ENCODE results near the gene RTL9.
"Not testable (repeated sequence)": the region's sequence is repeated elsewhere in the genome, so short reads cannot be mapped to it uniquely, and the experiment has no call there.

The RTL9 gene

GRCh38 chrX:110403441-110404238 lies 45.0 kb downstream of the RTL9 start:
- Histone ChIP-seq H3K27ac (ENCODE audit: insufficient read depth in 1 of 2, low read depth in 1 of 2, low read length in 2 of 2, poor library complexity in 1 of 2, severe bottlenecking in 2 of 2) (no peak overlapping the region), H3K27me3 (replicated peaks in 2 of 5; ENCODE audit: control insufficient read depth in 4 of 5, insufficient read depth in 5 of 5, low read length in 4 of 5) (peaks cover 0 to 4% (median 0%) of the 10 kb centered on the region in 5 experiments), H3K36me3 (ENCODE audit: control insufficient read depth in 4 of 4, insufficient read depth in 4 of 4, low read length in 3 of 4) (no peaks in the 10 kb centered on the region), H3K4me1 (ENCODE audit: control extremely low read depth in 1 of 4, control insufficient read depth in 4 of 4, insufficient read depth in 4 of 4, low read length in 3 of 4) (no peaks in the 10 kb centered on the region), H3K9me3 (ENCODE audit: control extremely low read depth in 1 of 5, control insufficient read depth in 4 of 5, insufficient read depth in 2 of 5, low read depth in 1 of 5, low read length in 4 of 5) (no peaks in the 10 kb centered on the region), H3K4me3 (ENCODE audit: control insufficient read depth in 1 of 7, extremely low read depth in 1 of 7, insufficient read depth in 4 of 7, low read depth in 2 of 7, low read length in 6 of 7) (no peak overlapping the region)
- POLR2A ChIA-PET: no interaction called here
- DNase-seq: no peak
- CTCF ChIA-PET: interaction anchor here (1.5 to 20.4 kb wide), 2 partner anchors 14 to 242 kb away, joined by 3 to 366 read pairs; no protein-coding TSS in a partner anchor
- 84% methylated on average over 12 of the region's 15 CpGs for WGBS (ENCODE audit: insufficient coverage)

- POLR2A ChIA-PET: no interaction called here
- Histone ChIP-seq H3K27ac (ENCODE audit: insufficient read depth in 1 of 2, low read depth in 1 of 2, low read length in 2 of 2, poor library complexity in 1 of 2, severe bottlenecking in 2 of 2) (no peak overlapping the region), H3K27me3 (replicated peaks in 2 of 5; ENCODE audit: control insufficient read depth in 4 of 5, insufficient read depth in 5 of 5, low read length in 4 of 5) (peaks cover 0 to 4% (median 0%) of the 10 kb centered on the region in 5 experiments), H3K4me3 (ENCODE audit: control insufficient read depth in 1 of 7, extremely low read depth in 1 of 7, insufficient read depth in 4 of 7, low read depth in 2 of 7, low read length in 6 of 7) (no peak overlapping the region), H3K36me3 (ENCODE audit: control insufficient read depth in 4 of 4, insufficient read depth in 4 of 4, low read length in 3 of 4) (no peaks in the 10 kb centered on the region), H3K9me3 (ENCODE audit: control extremely low read depth in 1 of 5, control insufficient read depth in 4 of 5, insufficient read depth in 2 of 5, low read depth in 1 of 5, low read length in 4 of 5) (no peaks in the 10 kb centered on the region), H3K4me1 (ENCODE audit: control extremely low read depth in 1 of 4, control insufficient read depth in 4 of 4, insufficient read depth in 4 of 4, low read length in 3 of 4) (no peaks in the 10 kb centered on the region)
- DNase-seq: no peak
- CTCF ChIA-PET: interaction anchor here (20.4 kb wide), 1 partner anchor 243 kb away, joined by 366 read pairs; no protein-coding TSS in a partner anchor
- WGBS (ENCODE audit: insufficient coverage): 68% methylated on average over 5 of the region's 6 CpGs
These were observed 45.7 kb downstream of the RTL9 start for GRCh38 chrX:110404376-110404775.

- H3K4me1 ChIP-seq (ENCODE audit: control extremely low read depth in 1 of 4, control insufficient read depth in 4 of 4, insufficient read depth in 4 of 4, low read length in 3 of 4); H3K9me3 ChIP-seq (ENCODE audit: control extremely low read depth in 1 of 5, control insufficient read depth in 4 of 5, insufficient read depth in 2 of 5, low read depth in 1 of 5, low read length in 4 of 5); POLR2A ChIA-PET; H3K27me3 ChIP-seq (replicated peaks in 2 of 5; ENCODE audit: control insufficient read depth in 4 of 5, insufficient read depth in 5 of 5, low read length in 4 of 5); H3K27ac ChIP-seq (ENCODE audit: insufficient read depth in 1 of 2, low read depth in 1 of 2, low read length in 2 of 2, poor library complexity in 1 of 2, severe bottlenecking in 2 of 2); H3K4me3 ChIP-seq (ENCODE audit: control insufficient read depth in 1 of 7, extremely low read depth in 1 of 7, insufficient read depth in 4 of 7, low read depth in 2 of 7, low read length in 6 of 7); H3K36me3 ChIP-seq (ENCODE audit: control insufficient read depth in 4 of 4, insufficient read depth in 4 of 4, low read length in 3 of 4); DNase-seq: not testable (repeated sequence)
- CTCF ChIA-PET: interaction anchor here (20.4 kb wide), 1 partner anchor 245 kb away, joined by 366 read pairs; no protein-coding TSS in a partner anchor
- WGBS (ENCODE audit: insufficient coverage): no CpG with 5 or more reads among the region's 7 CpGs
These were observed 47.6 kb downstream of the RTL9 start for GRCh38 chrX:110406250-110406649.

GRCh38 chrX:110406822-110407221 lies 48.2 kb downstream of the RTL9 start:
- Histone ChIP-seq H3K9me3 (ENCODE audit: control extremely low read depth in 1 of 5, control insufficient read depth in 4 of 5, insufficient read depth in 2 of 5, low read depth in 1 of 5, low read length in 4 of 5) (no peaks in the 10 kb centered on the region), H3K4me3 (ENCODE audit: control insufficient read depth in 1 of 7, extremely low read depth in 1 of 7, insufficient read depth in 4 of 7, low read depth in 2 of 7, low read length in 6 of 7) (no peak overlapping the region), H3K27me3 (replicated peaks in 2 of 5; ENCODE audit: control insufficient read depth in 4 of 5, insufficient read depth in 5 of 5, low read length in 4 of 5) (peaks cover 0 to 3% (median 0%) of the 10 kb centered on the region in 5 experiments), H3K27ac (ENCODE audit: insufficient read depth in 1 of 2, low read depth in 1 of 2, low read length in 2 of 2, poor library complexity in 1 of 2, severe bottlenecking in 2 of 2) (no peak overlapping the region), H3K36me3 (ENCODE audit: control insufficient read depth in 4 of 4, insufficient read depth in 4 of 4, low read length in 3 of 4) (no peaks in the 10 kb centered on the region), H3K4me1 (ENCODE audit: control extremely low read depth in 1 of 4, control insufficient read depth in 4 of 4, insufficient read depth in 4 of 4, low read length in 3 of 4) (no peaks in the 10 kb centered on the region)
- no CpG with 5 or more reads among the region's 4 CpGs for WGBS (ENCODE audit: insufficient coverage)
- no peak for DNase-seq
- ChIA-PET CTCF (interaction anchor here (0.8 to 20.4 kb wide), 8 partner anchors 10 to 444 kb away, joined by 3 to 366 read pairs (median 4); no protein-coding TSS in a partner anchor), POLR2A (no interaction called here)

GRCh38 chrX:110407910-110408545 lies 49.4 kb downstream of the RTL9 start:
- CTCF ChIA-PET: interaction anchor here (1.1 to 20.4 kb wide), 13 partner anchors 9 to 261 kb away, joined by 3 to 366 read pairs (median 4); no protein-coding TSS in a partner anchor
- H3K4me3 ChIP-seq (ENCODE audit: control insufficient read depth in 1 of 7, extremely low read depth in 1 of 7, insufficient read depth in 4 of 7, low read depth in 2 of 7, low read length in 6 of 7): no peak overlapping the region
- DNase-seq: peak; percentile 28 to 55 (median 47)
- peaks cover 0 to 2% (median 0%) of the 10 kb centered on the region in 4 experiments for H3K4me1 ChIP-seq (ENCODE audit: control extremely low read depth in 1 of 4, control insufficient read depth in 4 of 4, insufficient read depth in 4 of 4, low read length in 3 of 4)
- H3K36me3 ChIP-seq (ENCODE audit: control insufficient read depth in 4 of 4, insufficient read depth in 4 of 4, low read length in 3 of 4): no peaks in the 10 kb centered on the region
- H3K27ac ChIP-seq (ENCODE audit: insufficient read depth in 1 of 2, low read depth in 1 of 2, low read length in 2 of 2, poor library complexity in 1 of 2, severe bottlenecking in 2 of 2): no peak overlapping the region
- peaks cover 0 to 3% (median 0%) of the 10 kb centered on the region in 5 experiments for H3K27me3 ChIP-seq (replicated peaks in 2 of 5; ENCODE audit: control insufficient read depth in 4 of 5, insufficient read depth in 5 of 5, low read length in 4 of 5)
- no peaks in the 10 kb centered on the region for H3K9me3 ChIP-seq (ENCODE audit: control extremely low read depth in 1 of 5, control insufficient read depth in 4 of 5, insufficient read depth in 2 of 5, low read depth in 1 of 5, low read length in 4 of 5)
- 41% methylated on average over 4 of the region's 5 CpGs for WGBS (ENCODE audit: insufficient coverage)
- POLR2A ChIA-PET: no interaction called here

Data from common myeloid progenitor, CD34-positive (primary cell).